Fibroblast of pulmonary artery (primary cell): ENCODE measurements around the gene TAF3.

Source experiments
- DNase-seq: peaks from one replicate; pipeline ENCODE4 v3.0.0-alpha.2; 2010; ENCODE audit warnings: low read depth
- H3K4me3 ChIP-seq: replicated peaks from 2 replicates; pipeline ENCODE4 v1.5.1; 2011; ENCODE audit warnings: low read depth, mild to moderate bottlenecking, control low read depth, low read length, moderate library complexity
- TF ChIP-seq, protein P1 (sequence below): IDR thresholded peaks from 2 replicates; pipeline ENCODE4 v1.5.1; 2011; ENCODE audit warnings: mild to moderate bottlenecking, control low read depth, low read length, inconsistent platforms; ENCODE audit errors: missing control alignments

The TAF3 gene

GRCh38 chr10:7998831-7999230 is 180.5 kb downstream of the TAF3 start:
- H3K4me3 ChIP-seq = no peak overlapping the region
- TF ChIP-seq, protein P1, sequence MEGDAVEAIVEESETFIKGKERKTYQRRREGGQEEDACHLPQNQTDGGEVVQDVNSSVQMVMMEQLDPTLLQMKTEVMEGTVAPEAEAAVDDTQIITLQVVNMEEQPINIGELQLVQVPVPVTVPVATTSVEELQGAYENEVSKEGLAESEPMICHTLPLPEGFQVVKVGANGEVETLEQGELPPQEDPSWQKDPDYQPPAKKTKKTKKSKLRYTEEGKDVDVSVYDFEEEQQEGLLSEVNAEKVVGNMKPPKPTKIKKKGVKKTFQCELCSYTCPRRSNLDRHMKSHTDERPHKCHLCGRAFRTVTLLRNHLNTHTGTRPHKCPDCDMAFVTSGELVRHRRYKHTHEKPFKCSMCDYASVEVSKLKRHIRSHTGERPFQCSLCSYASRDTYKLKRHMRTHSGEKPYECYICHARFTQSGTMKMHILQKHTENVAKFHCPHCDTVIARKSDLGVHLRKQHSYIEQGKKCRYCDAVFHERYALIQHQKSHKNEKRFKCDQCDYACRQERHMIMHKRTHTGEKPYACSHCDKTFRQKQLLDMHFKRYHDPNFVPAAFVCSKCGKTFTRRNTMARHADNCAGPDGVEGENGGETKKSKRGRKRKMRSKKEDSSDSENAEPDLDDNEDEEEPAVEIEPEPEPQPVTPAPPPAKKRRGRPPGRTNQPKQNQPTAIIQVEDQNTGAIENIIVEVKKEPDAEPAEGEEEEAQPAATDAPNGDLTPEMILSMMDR = no peak
- DNase-seq = no peak

DNA sequence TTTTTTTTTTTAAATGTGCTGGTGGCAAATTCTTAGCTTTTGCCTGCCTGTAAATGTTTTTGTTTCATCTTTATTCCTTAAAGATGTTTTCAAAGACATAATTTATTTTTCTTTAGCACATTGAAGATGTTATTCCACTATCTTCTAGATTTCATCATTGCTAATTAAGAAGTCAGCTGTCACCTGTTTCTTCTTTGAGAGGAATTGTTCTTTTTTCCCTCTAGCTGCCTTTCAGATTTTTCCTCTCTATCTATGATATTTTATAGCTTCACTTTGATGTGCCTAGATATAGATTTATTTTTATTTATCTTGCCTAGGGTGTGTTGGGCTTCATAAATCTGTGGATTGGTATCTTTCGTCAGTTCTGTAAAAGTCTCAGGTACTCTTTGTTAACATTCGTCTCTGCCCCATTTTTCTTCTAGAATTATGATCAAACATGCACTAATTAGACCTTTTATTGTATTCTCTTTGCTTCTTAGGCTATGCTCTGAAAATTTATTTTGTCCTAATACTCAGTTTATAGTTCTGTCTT is 186.2 kb downstream of the TAF3 start:
- DNase-seq = no peak
- H3K4me3 ChIP-seq = no peak overlapping the region
- TF ChIP-seq, protein P1 = no peak

DNA sequence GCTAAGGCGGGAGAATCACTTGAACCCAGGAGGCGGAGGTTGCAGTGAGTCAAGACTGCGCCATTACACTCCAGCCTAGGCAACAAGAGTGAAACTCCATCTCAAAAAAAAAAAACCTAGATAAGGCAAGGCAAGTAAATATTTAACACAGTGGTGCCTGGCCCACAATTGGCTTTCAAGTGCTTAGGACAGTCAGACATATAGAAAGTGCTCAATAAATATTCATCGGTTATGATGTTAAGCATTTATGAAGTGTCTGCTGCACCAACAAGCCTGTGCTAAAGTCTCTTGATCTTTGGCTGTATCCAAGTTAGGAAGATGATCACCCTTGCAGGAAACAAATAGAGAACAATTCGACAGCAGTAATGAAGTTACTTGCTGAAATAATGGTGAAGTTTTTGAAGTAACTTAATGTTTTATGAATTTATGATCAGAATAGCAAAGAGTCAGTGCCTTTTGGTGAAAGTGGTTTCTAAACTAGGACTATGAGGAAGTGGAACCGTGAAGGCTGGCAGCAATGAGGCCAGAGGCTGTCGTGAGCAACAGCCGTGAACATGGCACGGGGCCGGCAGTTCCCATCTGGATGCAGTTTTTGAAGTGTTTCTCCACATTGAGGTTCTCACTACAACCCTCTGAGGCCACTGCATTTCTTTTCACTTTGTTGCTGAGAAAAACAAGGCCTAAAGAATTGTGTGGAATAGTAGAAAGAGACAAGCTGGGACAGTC is 188.1 kb downstream of the TAF3 start:
- TF ChIP-seq, protein P1 = no peak
- no peak for DNase-seq
- no peak overlapping the region for H3K4me3 ChIP-seq

- H3K4me3 ChIP-seq = no peak overlapping the region
- TF ChIP-seq, protein P1 = no peak
- DNase-seq = no peak
Observed at GRCh38 chr10:8009031-8009430, 190.7 kb downstream of the TAF3 start.

- no peak for DNase-seq
- TF ChIP-seq, protein P1 = no peak
Observed at GRCh38 chr10:8013006-8013405, 194.7 kb downstream of the TAF3 start.

GRCh38 chr10:8013619-8014018 is 195.3 kb downstream of the TAF3 start:
- no peak for DNase-seq
- TF ChIP-seq, protein P1 = no peak
- H3K4me3 ChIP-seq = no peak overlapping the region

More at GRCh38 chr10:8013006-8013405, 194.7 kb downstream of the TAF3 start:
- H3K4me3 ChIP-seq = no peak overlapping the region

DNA sequence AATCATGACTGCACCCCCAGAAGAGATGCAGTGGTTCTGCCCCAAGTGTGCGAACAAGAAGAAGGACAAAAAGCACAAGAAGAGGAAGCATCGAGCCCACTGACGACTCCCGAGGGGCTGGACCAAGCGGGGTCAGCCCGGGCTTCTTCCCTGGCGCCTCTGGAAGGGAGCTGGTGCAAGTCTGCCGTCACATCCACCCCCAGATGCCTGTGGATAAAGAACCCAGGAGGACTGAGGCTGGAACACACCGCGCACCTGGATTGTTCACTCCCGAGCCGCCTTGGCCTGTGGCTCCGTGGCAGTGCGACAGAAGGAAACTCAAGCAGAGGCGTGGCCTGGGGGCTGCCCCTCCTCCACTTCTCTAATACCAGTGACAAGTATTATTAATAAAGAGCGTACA is 196.3 kb downstream of the TAF3 start:
- no peak for DNase-seq
- TF ChIP-seq, protein P1 = no peak
- no peak overlapping the region for H3K4me3 ChIP-seq
